Mesendoderm (in vitro differentiated cells): ENCODE data around the gene ATP4B.

ENCODE experiments used
- DNase-seq: peaks from one replicate; pipeline ENCODE4 v3.0.0; 2013
- H2AK5ac ChIP-seq: 2 replicates; pipeline ENCODE4 v1.6.1; 2013; ENCODE audit warnings: low read length, inconsistent platforms
- H2BK120ac ChIP-seq: 2 replicates; pipeline ENCODE4 v1.6.1; 2013; ENCODE audit warnings: low read depth, mild to moderate bottlenecking, low read length, moderate library complexity, mixed read lengths
- H2BK15ac ChIP-seq: replicated peaks from 2 replicates; pipeline ENCODE4 v1.6.1; 2013; ENCODE audit warnings: low read depth, mild to moderate bottlenecking, moderate library complexity
- H2BK5ac ChIP-seq: 2 replicates; pipeline ENCODE4 v1.6.1; 2013; ENCODE audit warnings: low read length, inconsistent platforms
- H3K18ac ChIP-seq: 2 replicates; pipeline ENCODE4 v1.6.1; 2013; ENCODE audit warnings: mild to moderate bottlenecking, low read length, mixed read lengths
- H3K23ac ChIP-seq: one replicate; pipeline ENCODE4 v1.6.1; 2013; ENCODE audit warnings: low read length
- H3K27ac ChIP-seq: 2 replicates; pipeline ENCODE4 v1.5.1; 2013; ENCODE audit warnings: low read depth, mild to moderate bottlenecking, inconsistent platforms, low read length, moderate library complexity
- H3K27me3 ChIP-seq: 2 replicates; pipeline ENCODE4 v1.6.1; 2013; ENCODE audit warnings: low read length, control low read depth, mild to moderate bottlenecking, inconsistent platforms; ENCODE audit not compliant: insufficient read depth, poor library complexity
- H3K36me3 ChIP-seq: 2 replicates; pipeline ENCODE4 v1.6.1; 2013; ENCODE audit warnings: low read length, inconsistent platforms; ENCODE audit not compliant: control insufficient read depth, insufficient read depth
- H3K4ac ChIP-seq: one replicate; pipeline ENCODE4 v1.6.1; 2013; ENCODE audit warnings: low read depth, mild to moderate bottlenecking, low read length, moderate library complexity
- H3K4me1 ChIP-seq: 2 replicates; pipeline ENCODE4 v1.6.1; 2013; ENCODE audit warnings: low read depth, low read length, inconsistent platforms; ENCODE audit not compliant: control insufficient read depth
- H3K4me2 ChIP-seq: 2 replicates; pipeline ENCODE4 v1.6.1; 2013; ENCODE audit warnings: low read length
- H3K4me3 ChIP-seq: 2 replicates; pipeline ENCODE4 v1.5.1; 2013; ENCODE audit warnings: mild to moderate bottlenecking, low read length
- H3K56ac ChIP-seq: one replicate; pipeline ENCODE4 v1.6.1; 2013; ENCODE audit warnings: low read length
- H3K79me1 ChIP-seq: 2 replicates; pipeline ENCODE4 v1.6.1; 2013; ENCODE audit warnings: low read length, inconsistent platforms
- H3K79me2 ChIP-seq: 2 replicates; pipeline ENCODE4 v1.6.1; 2013; ENCODE audit warnings: mild to moderate bottlenecking, low read length; ENCODE audit not compliant: control insufficient read depth, insufficient read depth
- H3K9ac ChIP-seq: 2 replicates; pipeline ENCODE4 v1.6.1; 2013; ENCODE audit warnings: low read length, inconsistent platforms
- H4K5ac ChIP-seq: one replicate; pipeline ENCODE4 v1.6.1; 2013; ENCODE audit warnings: low read length
- H4K8ac ChIP-seq: one replicate; pipeline ENCODE4 v1.6.1; 2013; ENCODE audit warnings: low read depth, mild to moderate bottlenecking, control low read depth, low read length, moderate library complexity
- WGBS: extraction: QIAGEN DNeasy Blood & Tissue Kit; methylation state at CpG from one replicate; pipeline ENCODE4 v1.1.7; 2013; ENCODE audit warnings: low lambda C conversion rate, missing lambda C conversion rate; ENCODE audit not compliant: insufficient coverage; ENCODE audit errors: extremely low coverage; 5-methylcytosine and 5-hydroxymethylcytosine counted together

ATP4B gene

DNA sequence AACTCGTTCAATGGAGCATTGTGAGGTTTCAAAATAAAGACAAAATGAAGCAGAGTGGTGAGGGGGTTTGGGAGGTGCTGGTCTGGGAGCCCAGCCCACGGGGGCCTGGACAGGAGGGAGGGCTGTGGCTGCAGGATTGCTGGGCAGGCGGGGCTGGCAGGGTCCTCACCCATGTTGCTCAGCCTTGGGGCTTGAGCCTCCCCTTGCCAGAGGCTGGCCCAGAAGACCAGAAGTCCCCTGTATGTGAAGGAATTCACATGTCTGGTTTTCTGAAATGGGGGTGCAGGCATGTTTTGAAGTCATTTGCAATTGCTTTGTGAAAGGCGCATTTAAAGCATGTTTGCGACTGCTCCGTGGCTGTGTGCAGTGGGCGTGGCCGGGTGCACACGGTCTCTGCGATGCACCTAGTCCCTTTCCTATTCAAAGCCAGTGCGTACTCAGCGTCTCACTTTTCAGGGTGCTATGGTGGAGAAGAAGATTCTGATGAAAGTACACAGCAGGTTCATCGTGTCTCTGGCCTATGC, 11.3 kb upstream of the ATP4B start:
- Histone ChIP-seq H3K9ac (no peak overlapping the region), H3K4me1 (no peaks in the 10 kb centered on the region), H3K27ac (no peak overlapping the region), H3K23ac (no peak overlapping the region), H4K8ac (no peak overlapping the region), H2BK5ac (no peak overlapping the region), H3K18ac (no peak overlapping the region), H3K36me3 (no peaks in the 10 kb centered on the region), H2BK120ac (no peak overlapping the region), H3K56ac (no peak overlapping the region), H3K4ac (no peak overlapping the region), H3K4me3 (no peak overlapping the region), H4K5ac (no peak overlapping the region), H3K79me2 (no peaks in the 10 kb centered on the region), H3K27me3 (no peaks in the 10 kb centered on the region), H3K4me2 (no peak overlapping the region), H3K79me1 (no peaks in the 10 kb centered on the region), H2AK5ac (no peak overlapping the region), H2BK15ac (no peak overlapping the region)
- DNase-seq, result no peak
- WGBS, result no CpG with 5 or more reads among the region's 13 CpGs

DNA sequence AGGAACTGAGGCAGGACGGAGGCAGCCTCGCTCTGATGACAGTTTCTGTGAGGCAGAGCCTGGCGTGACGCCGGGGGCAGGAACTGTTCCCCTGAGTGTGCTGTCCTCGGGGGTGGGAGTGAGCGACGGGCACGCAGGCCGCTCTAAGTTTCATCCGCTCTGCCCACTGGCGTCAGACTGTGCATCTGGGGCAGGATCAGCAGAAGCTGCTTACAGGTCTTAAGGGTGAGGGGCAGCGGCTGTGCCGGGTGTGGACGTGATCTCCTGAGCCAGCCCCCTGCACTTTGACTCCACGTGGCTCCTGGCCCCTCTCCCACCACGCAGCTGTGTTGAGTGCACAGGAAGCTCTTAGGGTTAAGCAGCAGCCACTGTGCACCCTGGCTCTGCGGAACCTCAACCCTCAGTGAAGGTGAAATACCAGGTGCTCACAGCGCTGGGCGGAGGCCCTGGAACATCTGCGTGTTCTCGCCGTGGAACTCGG, 10.5 kb upstream of the ATP4B start:
- no peak overlapping the region for H2AK5ac ChIP-seq
- peak overlapping the region; percentile 25 for H3K56ac ChIP-seq
- no peaks in the 10 kb centered on the region for H3K36me3 ChIP-seq
- H4K5ac ChIP-seq, result no peak overlapping the region
- H3K23ac ChIP-seq, result peak overlapping the region; percentile 20
- no peak overlapping the region for H3K18ac ChIP-seq
- H3K4me3 ChIP-seq, result no peak overlapping the region
- H4K8ac ChIP-seq, result no peak overlapping the region
- no peak overlapping the region for H2BK15ac ChIP-seq
- H3K4me2 ChIP-seq, result no peak overlapping the region
- no peak for DNase-seq
- H3K27ac ChIP-seq, result no peak overlapping the region
- no peak overlapping the region for H2BK5ac ChIP-seq
- no peak overlapping the region for H3K4ac ChIP-seq
- H3K9ac ChIP-seq, result no peak overlapping the region
- H3K79me2 ChIP-seq, result no peaks in the 10 kb centered on the region
- H3K79me1 ChIP-seq, result no peaks in the 10 kb centered on the region
- no peaks in the 10 kb centered on the region for H3K4me1 ChIP-seq
- no peaks in the 10 kb centered on the region for H3K27me3 ChIP-seq
- no peak overlapping the region for H2BK120ac ChIP-seq
- WGBS, result no CpG with 5 or more reads among the region's 24 CpGs

DNA sequence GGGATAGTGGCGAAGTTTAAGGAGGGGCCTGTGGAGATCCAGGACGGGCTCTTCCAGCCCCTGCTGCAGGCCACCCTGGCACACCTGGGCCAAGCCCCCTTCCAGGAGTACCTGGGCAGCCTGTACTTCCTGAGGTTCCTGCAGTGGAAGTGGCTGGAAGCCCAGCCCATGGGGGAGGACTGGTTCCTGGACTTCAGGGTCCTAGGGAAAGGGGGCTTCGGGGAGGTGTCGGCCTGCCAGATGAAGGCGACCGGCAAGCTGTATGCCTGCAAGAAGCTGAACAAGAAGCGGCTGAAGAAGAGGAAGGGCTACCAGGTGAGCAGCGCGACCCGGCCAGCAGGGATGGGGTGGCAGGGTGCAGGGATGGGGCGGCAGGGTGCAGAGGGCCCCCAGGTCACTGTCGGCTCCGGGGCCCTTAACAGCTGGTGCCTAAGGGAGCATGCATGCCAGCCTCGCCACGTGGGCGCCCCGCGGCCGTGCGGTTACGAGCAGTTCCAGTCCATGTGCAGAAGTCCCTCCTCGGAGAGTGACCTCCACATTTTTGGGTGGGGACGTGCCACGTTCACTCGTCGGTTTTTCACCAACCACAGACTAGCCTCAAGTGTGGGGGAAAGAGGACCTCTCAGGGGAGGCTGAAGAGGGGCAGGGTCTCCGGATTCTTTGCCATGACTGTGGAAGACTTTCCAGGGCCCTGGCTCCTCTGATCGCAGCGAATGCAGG, 9.9 kb upstream of the ATP4B start:
- Histone ChIP-seq H3K4me1 (no peaks in the 10 kb centered on the region), H3K9ac (no peak overlapping the region), H3K18ac (no peak overlapping the region), H2AK5ac (no peak overlapping the region), H3K23ac (peak overlapping the region; percentile 20), H3K79me2 (no peaks in the 10 kb centered on the region), H2BK120ac (no peak overlapping the region), H2BK15ac (no peak overlapping the region), H2BK5ac (no peak overlapping the region), H3K27ac (no peak overlapping the region), H4K8ac (no peak overlapping the region), H3K4me3 (no peak overlapping the region), H3K4ac (no peak overlapping the region), H3K36me3 (no peaks in the 10 kb centered on the region), H3K27me3 (no peaks in the 10 kb centered on the region), H3K56ac (no peak overlapping the region), H3K79me1 (no peaks in the 10 kb centered on the region), H4K5ac (no peak overlapping the region), H3K4me2 (no peak overlapping the region)
- DNase-seq, result no peak
- no CpG with 5 or more reads among the region's 29 CpGs for WGBS

DNA sequence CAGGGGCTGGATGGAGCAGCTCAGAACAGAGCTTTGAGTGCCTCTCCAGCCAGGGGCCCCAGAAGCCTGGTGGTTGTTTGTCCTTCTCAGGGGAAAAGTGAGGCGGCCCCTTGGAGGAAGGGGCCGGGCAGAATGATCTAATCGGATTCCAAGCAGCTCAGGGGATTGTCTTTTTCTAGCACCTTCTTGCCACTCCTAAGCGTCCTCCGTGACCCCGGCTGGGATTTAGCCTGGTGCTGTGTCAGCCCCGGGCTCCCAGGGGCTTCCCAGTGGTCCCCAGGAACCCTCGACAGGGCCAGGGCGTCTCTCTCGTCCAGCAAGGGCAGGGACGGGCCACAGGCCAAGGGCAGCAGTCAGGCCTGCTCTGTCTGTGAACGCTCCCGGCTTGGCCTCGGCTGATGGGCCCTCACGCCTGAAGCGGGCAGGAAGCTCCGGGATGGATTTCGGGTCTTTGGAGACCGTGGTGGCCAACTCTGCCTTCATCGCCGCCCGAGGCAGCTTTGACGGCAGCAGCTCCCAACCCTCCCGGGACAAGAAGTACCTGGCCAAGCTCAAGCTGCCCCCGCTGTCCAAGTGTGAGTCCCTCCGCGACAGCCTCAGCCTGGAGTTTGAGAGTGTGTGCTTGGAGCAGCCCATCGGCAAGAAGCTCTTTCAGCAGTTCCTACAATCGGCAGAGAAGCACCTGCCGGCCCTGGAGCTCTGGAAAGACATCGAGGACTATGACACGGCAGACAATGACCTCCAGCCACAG, 9.1 kb upstream of the ATP4B start, which contains the start of gene GRK1:
TSS of gene GRK1 (plus strand) at position 269 of the 751 bp plus-strand sequence. CDS start at position 437, 168 bp downstream.
- Histone ChIP-seq H2AK5ac (no peak within 1 kb of the TSS), H3K79me1 (no peaks in the 10 kb centered on the region), H3K18ac (no peak within 1 kb of the TSS), H3K4me3 (no peak within 1 kb of the TSS), H3K9ac (no peak within 1 kb of the TSS), H3K4ac (no peak within 1 kb of the TSS), H4K5ac (no peak within 1 kb of the TSS), H3K4me1 (no peaks in the 10 kb centered on the region), H3K4me2 (no peak within 1 kb of the TSS), H2BK5ac (no peak within 1 kb of the TSS), H3K27me3 (no peaks in the 10 kb centered on the region), H3K23ac (no peak within 1 kb of the TSS), H2BK120ac (no peak within 1 kb of the TSS), H3K56ac (peak within 1 kb of the TSS; percentile 71), H3K27ac (no peak within 1 kb of the TSS), H3K79me2 (no peaks in the 10 kb centered on the region), H3K36me3 (no peaks in the 10 kb centered on the region), H4K8ac (no peak within 1 kb of the TSS), H2BK15ac (no peak within 1 kb of the TSS)
- WGBS, result no CpG with 5 or more reads among the region's 32 CpGs
- peak; percentile 47 for DNase-seq

DNA sequence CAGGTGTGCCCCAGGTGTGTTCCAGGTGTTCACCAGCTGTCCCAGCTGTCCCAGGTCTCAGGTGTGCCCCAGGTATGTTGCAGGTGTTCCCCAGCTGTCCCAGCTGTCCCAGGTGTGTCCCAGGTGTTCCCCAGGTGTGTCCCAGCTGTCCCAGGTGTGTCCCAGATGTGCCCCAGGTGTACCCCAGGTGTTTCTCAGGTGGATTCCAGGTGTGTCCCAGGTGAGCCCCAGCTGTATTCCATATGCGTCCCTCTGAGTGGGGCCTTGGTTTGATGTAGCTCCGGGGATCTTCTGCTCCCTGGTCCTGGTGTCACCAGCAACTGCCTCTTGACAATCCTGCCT, 8.3 kb upstream of the ATP4B start:
- H3K56ac ChIP-seq, result no peak overlapping the region
- no peak overlapping the region for H3K27ac ChIP-seq
- no peaks in the 10 kb centered on the region for H3K79me1 ChIP-seq
- H3K4me2 ChIP-seq, result no peak overlapping the region
- H2BK120ac ChIP-seq, result no peak overlapping the region
- no peak overlapping the region for H4K8ac ChIP-seq
- H3K4me1 ChIP-seq, result no peaks in the 10 kb centered on the region
- no peaks in the 10 kb centered on the region for H3K27me3 ChIP-seq
- H3K36me3 ChIP-seq, result no peaks in the 10 kb centered on the region
- no peak overlapping the region for H3K23ac ChIP-seq
- no peak overlapping the region for H3K4me3 ChIP-seq
- no peak overlapping the region for H3K4ac ChIP-seq
- no peak for DNase-seq
- no peak overlapping the region for H2AK5ac ChIP-seq
- no peak overlapping the region for H2BK5ac ChIP-seq
- H3K18ac ChIP-seq, result no peak overlapping the region
- no CpG with 5 or more reads among the region's 2 CpGs for WGBS
- no peak overlapping the region for H2BK15ac ChIP-seq
- no peaks in the 10 kb centered on the region for H3K79me2 ChIP-seq
- no peak overlapping the region for H4K5ac ChIP-seq
- H3K9ac ChIP-seq, result no peak overlapping the region
